ENCODE results near the gene GNPNAT1. TPM values are rescaled to one million over a fixed set of nuclear protein-coding genes. Genes with fewer than 3 reads are reported as not detected.

Gene GNPNAT1
- polyA plus RNA-seq, 1 of the 3 experiments (the other 2 are of a cell fraction) = 15.2 TPM

GRCh38 chr14:52729925-52730708 is 61.3 kb downstream of the GNPNAT1 start, which contains the start of gene STYX (continued):
- TF ChIP-seq REST (IDR thresholded peaks at IDR 0.05; ENCODE audit: low read depth, low read length) (no peak), PBX3 (IDR thresholded peaks at IDR 0.05) (no peak), ZBTB33 (IDR thresholded peaks at IDR 0.05; ENCODE audit: borderline replicate concordance, low read depth) (no peak), RCOR1 (IDR thresholded peaks at IDR 0.05; ENCODE audit: low read length) (no peak), RFX5 (IDR thresholded peaks at IDR 0.05; ENCODE audit: low read length) (no peak), FOXM1 (IDR thresholded peaks at IDR 0.05; ENCODE audit: low read depth) (no peak), FOSL2 (IDR thresholded peaks at IDR 0.05; ENCODE audit: borderline replicate concordance, low read depth) (no peak), SMC3 (IDR thresholded peaks at IDR 0.05; ENCODE audit: low read depth, low read length) (no peak), USF1 (IDR thresholded peaks at IDR 0.05; ENCODE audit: borderline replicate concordance, low read depth) (no peak), JUND (IDR thresholded peaks at IDR 0.05) (no peak), EZH2phosphoT487 (IDR thresholded peaks at IDR 0.05; ENCODE audit: borderline replicate concordance, low read depth) (no peak), RXRA (IDR thresholded peaks at IDR 0.05; ENCODE audit: borderline replicate concordance, low read depth) (no peak), TEAD4 (IDR thresholded peaks at IDR 0.05; ENCODE audit: borderline replicate concordance, insufficient read depth) (no peak), TAF1 (IDR thresholded peaks at IDR 0.05; ENCODE audit: borderline replicate concordance, low read depth, low read length) (peak; percentile 81), POLR2AphosphoS5 (IDR thresholded peaks at IDR 0.05; ENCODE audit: low read depth, low read length) (peak; percentile 79), YY1 (IDR thresholded peaks at IDR 0.05; ENCODE audit: low read depth) (peak; percentile 77), FOXJ3 (CRISPR knock-in tag; IDR thresholded peaks at IDR 0.05) (no peak)

Measured in SK-N-SH (cell line).